OCI-LY7 (cell line): Measurements from ENCODE around the gene SETBP1. TPM values are rescaled to one million over a fixed set of nuclear protein-coding genes. Genes with fewer than 3 reads are reported as not detected.

Source experiments
- BruUV-seq: library from RNA; stranded (reverse); fragments of 400-500 nt; replicated peaks from 2 replicates; lab custom pipeline; 2021; lab: Mats Ljungman, UMichigan
- CTCF ChIA-PET: fragments of 300-600 bp; sonication (Branson Sonifier 250); formaldehyde crosslinking; loops from one replicate; lab custom pipeline; 2022; ENCODE audit warnings: antibody characterized with exemption; ENCODE audit not compliant: unreplicated experiment; lab: Charles Lee
- POLR2A ChIA-PET: fragments of 300-600 bp; sonication (Branson Sonifier 250); formaldehyde crosslinking; loops from one replicate; lab custom pipeline; 2022; ENCODE audit warnings: antibody characterized with exemption; lab: Charles Lee
- DNase-seq: peaks from one replicate; pipeline ENCODE4 v3.0.0-alpha.2; 2015; ENCODE audit warnings: low spot score
- H2AFZ ChIP-seq: fragments of 200-600 bp; sonication (generic), shearing (Covaris generic); 2 replicates; pipeline ENCODE4 v1.6.1; 2014; ENCODE audit warnings: mild to moderate bottlenecking, antibody characterized with exemption, low read length, moderate library complexity
- H3K27ac ChIP-seq: fragments of 200-600 bp; sonication (generic); 2 replicates; pipeline ENCODE4 v1.5.1; 2014; ENCODE audit warnings: mixed run types, low read depth, mild to moderate bottlenecking, moderate library complexity, low read length, inconsistent platforms; ENCODE audit not compliant: poor library complexity, severe bottlenecking
- H3K36me3 ChIP-seq: fragments of 200-600 bp; sonication (generic); 2 replicates; pipeline ENCODE4 v1.6.1; 2014; ENCODE audit warnings: mild to moderate bottlenecking, antibody characterized with exemption, low read length, moderate library complexity, mixed read lengths; ENCODE audit not compliant: insufficient read depth
- H3K4me1 ChIP-seq: fragments of 200-600 bp; sonication (generic); 2 replicates; pipeline ENCODE4 v1.5.1; 2014; ENCODE audit warnings: mild to moderate bottlenecking, low read length; ENCODE audit not compliant: insufficient read depth, poor library complexity, severe bottlenecking
- H3K4me2 ChIP-seq: fragments of 200-600 bp; sonication (generic); 2 replicates; pipeline ENCODE4 v1.6.1; 2014; ENCODE audit warnings: mild to moderate bottlenecking, low read length
- H3K4me3 ChIP-seq: fragments of 200-600 bp; sonication (generic); 2 replicates; pipeline ENCODE4 v1.5.1; 2014; ENCODE audit warnings: mild to moderate bottlenecking, low read depth, low read length; ENCODE audit not compliant: poor library complexity, severe bottlenecking
- H3K79me2 ChIP-seq: fragments of 200-600 bp; sonication (generic); 2 replicates; pipeline ENCODE4 v1.6.1; 2016; ENCODE audit warnings: low read depth, mild to moderate bottlenecking, low read length, moderate library complexity, mixed read lengths; ENCODE audit not compliant: insufficient read depth
- H3K9me2 ChIP-seq: fragments of 200-600 bp; sonication (generic); 2 replicates; pipeline ENCODE4 v1.6.1; 2016; ENCODE audit warnings: mild to moderate bottlenecking, low read length, mixed read lengths; ENCODE audit not compliant: insufficient read depth
- H3K9me3 ChIP-seq: fragments of 200-600 bp; sonication (generic); 2 replicates; pipeline ENCODE4 v1.6.1; 2014; ENCODE audit warnings: mild to moderate bottlenecking, mixed run types, low read length, mixed read lengths
- H4K20me1 ChIP-seq: fragments of 200-600 bp; sonication (generic); 2 replicates; pipeline ENCODE4 v1.6.1; 2014; ENCODE audit warnings: mild to moderate bottlenecking, antibody characterized with exemption, low read length, moderate library complexity, mixed read lengths; ENCODE audit not compliant: insufficient read depth
- EZH2phosphoT487 ChIP-seq: fragments of 200-600 bp; sonication (generic); IDR thresholded peaks from 2 replicates; pipeline ENCODE4 v1.6.1; 2018; ENCODE audit warnings: low read depth, borderline replicate concordance, mild to moderate bottlenecking, mixed run types, antibody characterized with exemption, low read length, moderate library complexity, mixed read lengths
- intact Hi-C: fragments of 100-400 bp; cut with micrococcal nuclease; formaldehyde crosslinking; loops from one replicate; pipeline ENCODE4 v1.10.0; 2022; ENCODE audit not compliant: unreplicated experiment
- total RNA-seq, 2 experiments: library from RNA; depleted of rRNA in 1 of 2; stranded (reverse); fragments of >200 nt in 1 of 2; shearing (Covaris generic) in 1 of 2; gene quantifications; 2 replicates each; pipeline ENCODE4 v1.2.3, GENCODE V29; 2014 to 2022
- TF ChIP-seq, protein P1 (sequence below): fragments of 200-600 bp; sonication (generic); conservative IDR thresholded peaks from 2 replicates; pipeline ENCODE4 v1.5.1; 2014; ENCODE audit warnings: mild to moderate bottlenecking, antibody characterized with exemption, low read length, moderate library complexity, mixed read lengths

The SETBP1 gene
- total RNA-seq, 2 experiments from 2014 or later: 2.6 to 9.1 TPM

DNA sequence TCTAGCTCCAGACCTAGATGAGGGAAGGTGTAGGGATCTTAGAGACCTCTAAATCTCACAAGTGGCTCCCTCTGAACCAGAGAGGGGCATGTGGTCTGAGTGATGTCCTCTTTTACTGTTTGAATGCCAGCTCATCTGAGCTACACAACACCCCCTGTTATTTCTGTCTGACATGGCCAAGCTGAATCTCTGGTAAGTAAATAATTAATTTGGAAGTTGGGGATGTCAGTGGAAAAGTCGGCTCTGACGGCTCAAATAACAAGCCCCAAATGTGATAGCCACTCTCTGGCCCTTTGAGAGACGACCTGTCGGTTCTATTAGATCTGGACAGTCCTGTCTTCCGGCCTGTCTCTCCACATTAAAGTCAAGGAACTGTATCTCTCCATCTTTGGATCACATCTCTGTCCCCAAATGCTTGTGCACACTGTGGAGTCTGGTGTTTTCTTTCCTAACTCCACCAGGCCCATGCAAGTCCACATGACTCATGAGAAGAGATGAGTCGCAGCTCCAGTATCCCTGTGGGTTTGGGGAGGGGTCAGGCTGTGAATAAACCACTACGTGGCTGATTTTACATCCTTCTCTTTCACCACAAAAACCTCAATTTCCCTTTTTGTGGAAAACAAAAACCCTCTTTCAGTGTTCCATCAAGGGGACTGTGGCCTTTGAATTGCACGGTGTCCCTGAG is 52.5 kb downstream of the SETBP1 start:
- Histone ChIP-seq H3K27ac (no peak overlapping the region), H3K9me3 (no peaks in the 10 kb centered on the region), H3K4me2 (no peak overlapping the region), H4K20me1 (no peaks in the 10 kb centered on the region), H3K4me1 (peaks cover 30% of the 10 kb centered on the region), H3K9me2 (no peaks in the 10 kb centered on the region), H3K79me2 (no peaks in the 10 kb centered on the region), H3K4me3 (no peak overlapping the region), H2AFZ (no peak overlapping the region), H3K36me3 (no peaks in the 10 kb centered on the region)
- DNase-seq: no peak
- no TSS peak for BruUV-seq
- POLR2A ChIA-PET: interaction anchor here (0.6 kb wide), 2 partner anchors 12 to 26 kb away, joined by 3 to 4 read pairs; no protein-coding TSS in a partner anchor
- CTCF ChIA-PET: no interaction called here
- intact Hi-C loops: no loop called here
- TF ChIP-seq, protein P1, sequence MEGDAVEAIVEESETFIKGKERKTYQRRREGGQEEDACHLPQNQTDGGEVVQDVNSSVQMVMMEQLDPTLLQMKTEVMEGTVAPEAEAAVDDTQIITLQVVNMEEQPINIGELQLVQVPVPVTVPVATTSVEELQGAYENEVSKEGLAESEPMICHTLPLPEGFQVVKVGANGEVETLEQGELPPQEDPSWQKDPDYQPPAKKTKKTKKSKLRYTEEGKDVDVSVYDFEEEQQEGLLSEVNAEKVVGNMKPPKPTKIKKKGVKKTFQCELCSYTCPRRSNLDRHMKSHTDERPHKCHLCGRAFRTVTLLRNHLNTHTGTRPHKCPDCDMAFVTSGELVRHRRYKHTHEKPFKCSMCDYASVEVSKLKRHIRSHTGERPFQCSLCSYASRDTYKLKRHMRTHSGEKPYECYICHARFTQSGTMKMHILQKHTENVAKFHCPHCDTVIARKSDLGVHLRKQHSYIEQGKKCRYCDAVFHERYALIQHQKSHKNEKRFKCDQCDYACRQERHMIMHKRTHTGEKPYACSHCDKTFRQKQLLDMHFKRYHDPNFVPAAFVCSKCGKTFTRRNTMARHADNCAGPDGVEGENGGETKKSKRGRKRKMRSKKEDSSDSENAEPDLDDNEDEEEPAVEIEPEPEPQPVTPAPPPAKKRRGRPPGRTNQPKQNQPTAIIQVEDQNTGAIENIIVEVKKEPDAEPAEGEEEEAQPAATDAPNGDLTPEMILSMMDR: no peak
- TF ChIP-seq EZH2phosphoT487: no peak

DNA sequence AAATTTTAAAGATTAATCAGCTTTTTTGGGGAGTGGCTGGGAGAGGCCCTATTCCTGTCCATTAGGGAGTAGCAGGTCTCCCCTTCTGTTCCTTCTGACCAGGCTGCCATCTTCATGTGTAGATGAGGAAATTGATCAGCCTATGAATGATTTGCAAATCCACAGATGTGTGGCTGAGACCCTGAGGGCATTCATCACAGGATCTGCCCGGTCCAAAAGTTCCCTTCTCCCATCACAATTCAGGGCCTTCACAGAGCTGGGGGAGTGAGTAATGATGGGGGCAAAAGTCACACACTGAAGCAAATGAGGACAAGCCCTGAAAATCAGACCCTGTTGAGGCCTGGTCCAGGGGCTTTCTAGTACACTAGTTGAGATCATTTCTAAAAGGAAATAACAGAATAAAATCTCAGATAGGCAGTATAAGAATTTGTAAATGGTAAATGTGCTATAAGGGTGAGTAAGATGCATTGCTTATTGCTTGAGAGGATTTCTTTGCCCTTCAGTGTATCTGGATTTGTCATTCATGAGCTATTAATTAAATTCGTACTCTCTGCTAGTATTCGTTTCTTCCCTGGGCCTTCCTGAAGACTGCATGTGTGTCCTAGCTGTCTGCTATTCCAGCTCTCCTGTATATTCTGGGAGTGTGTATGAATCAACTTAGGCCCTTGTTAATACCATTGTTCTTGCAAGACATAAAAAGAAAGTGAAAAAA is 53.2 kb downstream of the SETBP1 start:
- intact Hi-C loops: no loop called here
- no TSS peak for BruUV-seq
- ChIA-PET CTCF (no interaction called here), POLR2A (no interaction called here)
- no peak overlapping the region for H3K4me3 ChIP-seq
- peaks cover 30% of the 10 kb centered on the region for H3K4me1 ChIP-seq
- H3K4me2 ChIP-seq: no peak overlapping the region
- no peaks in the 10 kb centered on the region for H3K9me3 ChIP-seq
- no peaks in the 10 kb centered on the region for H3K9me2 ChIP-seq
- no peaks in the 10 kb centered on the region for H3K79me2 ChIP-seq
- no peak for TF ChIP-seq EZH2phosphoT487
- TF ChIP-seq, protein P1: no peak
- no peak overlapping the region for H3K27ac ChIP-seq
- no peaks in the 10 kb centered on the region for H3K36me3 ChIP-seq
- no peak overlapping the region for H2AFZ ChIP-seq
- no peaks in the 10 kb centered on the region for H4K20me1 ChIP-seq
- DNase-seq: no peak

DNA sequence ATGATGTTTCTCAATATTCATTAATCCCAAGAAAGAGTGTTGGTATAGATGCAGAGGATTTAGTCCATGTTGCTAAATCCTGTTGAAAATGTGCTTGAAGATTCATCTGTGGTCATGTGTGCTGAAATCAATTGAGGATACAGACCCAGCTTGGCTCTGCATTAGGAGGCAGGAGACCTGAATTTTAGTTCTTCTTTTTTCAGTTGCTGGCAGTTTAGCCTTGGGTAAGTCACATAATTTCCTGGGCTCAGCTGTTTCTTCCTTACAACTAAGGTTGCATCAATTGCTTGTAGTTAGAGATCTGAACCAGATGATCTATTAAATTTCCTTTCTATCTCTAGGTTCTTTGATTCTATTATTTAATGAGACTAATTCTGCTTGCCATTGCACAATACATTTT is 54.4 kb downstream of the SETBP1 start:
- Histone ChIP-seq H4K20me1 (no peaks in the 10 kb centered on the region), H3K4me2 (no peak overlapping the region), H2AFZ (no peak overlapping the region), H3K4me3 (no peak overlapping the region), H3K9me2 (no peaks in the 10 kb centered on the region), H3K27ac (no peak overlapping the region), H3K36me3 (no peaks in the 10 kb centered on the region), H3K9me3 (no peaks in the 10 kb centered on the region), H3K79me2 (no peaks in the 10 kb centered on the region), H3K4me1 (peaks cover 30% of the 10 kb centered on the region)
- TF ChIP-seq EZH2phosphoT487: no peak
- TF ChIP-seq, protein P1: no peak
- ChIA-PET CTCF (no interaction called here), POLR2A (no interaction called here)
- no TSS peak for BruUV-seq
- intact Hi-C loops: no loop called here
- DNase-seq: no peak
